GM23338 (cell line): ENCODE measurements around the gene MOSMO. TPM values are rescaled to one million over a fixed set of nuclear protein-coding genes. Genes with fewer than 3 reads are reported as not detected.

ENCODE experiments used
- ATAC-seq: fragments of 200-7000 bp; cut with Tn5 transposase; 3 replicates; pipeline ENCODE4 v1.9.1; 2020
- DNase-seq: peaks from one replicate; pipeline ENCODE4 v3.0.0-alpha.2; 2015; ENCODE audit warnings: low spot score
- H2AFZ ChIP-seq: fragments of 200-600 bp; sonication (generic); 2 replicates; pipeline ENCODE4 v1.8.0; 2016; ENCODE audit warnings: antibody characterized with exemption, mild to moderate bottlenecking, moderate library complexity
- H3F3A ChIP-seq: fragments of 200-600 bp; sonication (generic); replicated peaks from 2 replicates; pipeline ENCODE4 v1.8.0; 2017; ENCODE audit warnings: antibody characterized with exemption, mixed run types, low read depth
- H3K27ac ChIP-seq: fragments of 200-600 bp; sonication (generic); 2 replicates; pipeline ENCODE4 v1.6.1; 2016; ENCODE audit warnings: low read depth
- H3K27me3 ChIP-seq: fragments of 200-600 bp; sonication (generic); 2 replicates; pipeline ENCODE4 v1.8.0; 2016; ENCODE audit warnings: mild to moderate bottlenecking, mixed run types, moderate library complexity; ENCODE audit not compliant: insufficient read depth
- H3K36me3 ChIP-seq: fragments of 200-600 bp; sonication (generic); 2 replicates; pipeline ENCODE4 v1.8.0; 2016; ENCODE audit warnings: mild to moderate bottlenecking; ENCODE audit not compliant: insufficient read depth
- H3K4me1 ChIP-seq: fragments of 200-600 bp; sonication (generic); 2 replicates; pipeline ENCODE4 v1.8.0; 2016; ENCODE audit warnings: mild to moderate bottlenecking, moderate library complexity; ENCODE audit not compliant: insufficient read depth
- H3K4me2 ChIP-seq: fragments of 200-600 bp; sonication (generic); 2 replicates; pipeline ENCODE4 v1.7.1; 2017; ENCODE audit warnings: mixed run types
- H3K4me3 ChIP-seq: fragments of 200-600 bp; sonication (generic); 2 replicates; pipeline ENCODE4 v1.6.1; 2016; ENCODE audit warnings: mixed run types
- H3K79me2 ChIP-seq: fragments of 200-600 bp; sonication (generic); replicated peaks from 2 replicates; pipeline ENCODE4 v1.8.0; 2017; ENCODE audit warnings: mild to moderate bottlenecking; ENCODE audit not compliant: insufficient read depth
- H3K9me2 ChIP-seq: fragments of 200-600 bp; sonication (generic); 2 replicates; pipeline ENCODE4 v1.8.0; 2017; ENCODE audit not compliant: insufficient read depth
- H4K20me1 ChIP-seq: fragments of 200-600 bp; sonication (generic); replicated peaks from 2 replicates; pipeline ENCODE4 v1.8.0; 2017; ENCODE audit warnings: mild to moderate bottlenecking; ENCODE audit not compliant: insufficient read depth
- H3K27ac Mint-ChIP-seq: 2 replicates; pipeline ENCODE4 v1.8.0; 2020; ENCODE audit warnings: inconsistent platforms, mild to moderate bottlenecking, moderate library complexity, mixed read lengths
- H3K27me3 Mint-ChIP-seq: 3 replicates; pipeline ENCODE4 v1.8.0; 2022; ENCODE audit warnings: low read depth, mild to moderate bottlenecking, moderate library complexity, mixed read lengths, inconsistent platforms; ENCODE audit not compliant: insufficient read depth, poor library complexity
- H3K36me3 Mint-ChIP-seq: 3 replicates; pipeline ENCODE4 v1.8.0; 2021; ENCODE audit warnings: low read depth, mild to moderate bottlenecking, inconsistent platforms, moderate library complexity, mixed read lengths
- H3K4me1 Mint-ChIP-seq: 3 replicates; pipeline ENCODE4 v1.8.0; 2020; ENCODE audit warnings: mild to moderate bottlenecking, inconsistent platforms, mixed read lengths
- H3K4me3 Mint-ChIP-seq: 3 replicates; pipeline ENCODE4 v1.8.0; 2021; ENCODE audit warnings: moderate library complexity, mild to moderate bottlenecking, inconsistent platforms, mixed read lengths
- H3K9me3 Mint-ChIP-seq: 3 replicates; pipeline ENCODE4 v1.8.0; 2020; ENCODE audit warnings: moderate library complexity, mild to moderate bottlenecking, inconsistent platforms, mixed read lengths
- CTCF ChIP-seq, 2 experiments: fragments of 200-600 bp in 1 of 2; sonication (generic) in 1 of 2; conservative IDR thresholded peaks; 2 replicates each; pipeline versions ENCODE4 v1.5.1 to v1.6.1; 2016 to 2017; ENCODE audit warnings: antibody characterized with exemption in 2 of 2, low read depth in 2 of 2, mild to moderate bottlenecking in 2 of 2, moderate library complexity in 1 of 2
- ETS1 ChIP-seq: IDR thresholded peaks from 2 replicates; pipeline ENCODE4 v1.6.1; 2016; ENCODE audit warnings: antibody characterized with exemption
- EZH2phosphoT487 ChIP-seq: fragments of 200-600 bp; sonication (generic); IDR thresholded peaks from one replicate; pipeline ENCODE4 v1.8.1; 2018; ENCODE audit warnings: antibody characterized with exemption; ENCODE audit not compliant: unreplicated experiment
- NANOG ChIP-seq: IDR thresholded peaks from 2 replicates; pipeline ENCODE4 v1.6.1; 2016; ENCODE audit warnings: antibody characterized with exemption, borderline replicate concordance
- STAT1 ChIP-seq: IDR thresholded peaks from one replicate; pipeline ENCODE4 v1.6.1; 2016; ENCODE audit warnings: antibody characterized with exemption; ENCODE audit not compliant: unreplicated experiment
- ZNF331 ChIP-seq: fragments of 250-450 bp; sonication (Bioruptor Pico); IDR thresholded peaks from 2 replicates; pipeline ENCODE4 v1.5.0; 2020; ENCODE audit warnings: low read depth, mild to moderate bottlenecking, moderate library complexity
- ZNF462 ChIP-seq: fragments of 250-450 bp; sonication (Bioruptor Pico); IDR thresholded peaks from 2 replicates; pipeline ENCODE4 v1.5.0; 2020; ENCODE audit warnings: mild to moderate bottlenecking, moderate library complexity
- polyA plus RNA-seq: library from polyadenylated mRNA; unstranded; fragments of >200 nt; fragmentation: Nextera tagmentation; extraction: Ambion mirVana; gene quantifications from 2 replicates; pipeline ENCODE4 v1.2.1, GENCODE V29; 2016
- total RNA-seq: library from RNA; depleted of rRNA; stranded (reverse); fragments of >200 nt; shearing (Covaris generic); gene quantifications from 2 replicates; pipeline ENCODE4 v1.2.3, GENCODE V29; 2014
- TF ChIP-seq, protein P1 (sequence below): IDR thresholded peaks from one replicate; pipeline ENCODE4 v1.6.1; 2018; ENCODE audit warnings: antibody characterized with exemption; ENCODE audit not compliant: unreplicated experiment

The MOSMO gene
- total and polyA plus RNA-seq, 2 experiments from 2014 or later: 8.7 to 19.2 TPM

- no peaks in the 10 kb centered on the region for H3K27me3 ChIP-seq
- no peak overlapping the region for H3K4me2 ChIP-seq
- Mint-ChIP-seq H3K4me3 (no peak overlapping the region), H3K9me3 (no peaks in the 10 kb centered on the region; the same call in 2 of the 3 replicates), H3K27ac (no peak overlapping the region), H3K4me1 (no peaks in the 10 kb centered on the region), H3K27me3 (peaks cover 9% of the 10 kb centered on the region), H3K36me3 (no peaks in the 10 kb centered on the region; the same call in 2 of the 3 replicates)
- H3K9me2 ChIP-seq: no peaks in the 10 kb centered on the region
- no peak overlapping the region for H3K4me3 ChIP-seq
- peak; percentile 60 for DNase-seq
- TF ChIP-seq CTCF (conservative IDR thresholded peaks at IDR 0.05; ENCODE audit: low read depth in 2 of 2) (peak; percentile 27 to 45), STAT1 (no peak)
- TF ChIP-seq, protein P1, sequence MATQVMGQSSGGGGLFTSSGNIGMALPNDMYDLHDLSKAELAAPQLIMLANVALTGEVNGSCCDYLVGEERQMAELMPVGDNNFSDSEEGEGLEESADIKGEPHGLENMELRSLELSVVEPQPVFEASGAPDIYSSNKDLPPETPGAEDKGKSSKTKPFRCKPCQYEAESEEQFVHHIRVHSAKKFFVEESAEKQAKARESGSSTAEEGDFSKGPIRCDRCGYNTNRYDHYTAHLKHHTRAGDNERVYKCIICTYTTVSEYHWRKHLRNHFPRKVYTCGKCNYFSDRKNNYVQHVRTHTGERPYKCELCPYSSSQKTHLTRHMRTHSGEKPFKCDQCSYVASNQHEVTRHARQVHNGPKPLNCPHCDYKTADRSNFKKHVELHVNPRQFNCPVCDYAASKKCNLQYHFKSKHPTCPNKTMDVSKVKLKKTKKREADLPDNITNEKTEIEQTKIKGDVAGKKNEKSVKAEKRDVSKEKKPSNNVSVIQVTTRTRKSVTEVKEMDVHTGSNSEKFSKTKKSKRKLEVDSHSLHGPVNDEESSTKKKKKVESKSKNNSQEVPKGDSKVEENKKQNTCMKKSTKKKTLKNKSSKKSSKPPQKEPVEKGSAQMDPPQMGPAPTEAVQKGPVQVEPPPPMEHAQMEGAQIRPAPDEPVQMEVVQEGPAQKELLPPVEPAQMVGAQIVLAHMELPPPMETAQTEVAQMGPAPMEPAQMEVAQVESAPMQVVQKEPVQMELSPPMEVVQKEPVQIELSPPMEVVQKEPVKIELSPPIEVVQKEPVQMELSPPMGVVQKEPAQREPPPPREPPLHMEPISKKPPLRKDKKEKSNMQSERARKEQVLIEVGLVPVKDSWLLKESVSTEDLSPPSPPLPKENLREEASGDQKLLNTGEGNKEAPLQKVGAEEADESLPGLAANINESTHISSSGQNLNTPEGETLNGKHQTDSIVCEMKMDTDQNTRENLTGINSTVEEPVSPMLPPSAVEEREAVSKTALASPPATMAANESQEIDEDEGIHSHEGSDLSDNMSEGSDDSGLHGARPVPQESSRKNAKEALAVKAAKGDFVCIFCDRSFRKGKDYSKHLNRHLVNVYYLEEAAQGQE: peak; percentile 40
- no peak overlapping the region for H2AFZ ChIP-seq
- peak; percentile 78 for ATAC-seq
- no peaks in the 10 kb centered on the region for H3F3A ChIP-seq
- H3K27ac ChIP-seq: no peak overlapping the region
- no peaks in the 10 kb centered on the region for H3K79me2 ChIP-seq
- no peaks in the 10 kb centered on the region for H4K20me1 ChIP-seq
- no peaks in the 10 kb centered on the region for H3K36me3 ChIP-seq
- H3K4me1 ChIP-seq: no peaks in the 10 kb centered on the region
Observed at GRCh38 chr16:22120440-22120839, 112.5 kb downstream of the MOSMO start.

DNA sequence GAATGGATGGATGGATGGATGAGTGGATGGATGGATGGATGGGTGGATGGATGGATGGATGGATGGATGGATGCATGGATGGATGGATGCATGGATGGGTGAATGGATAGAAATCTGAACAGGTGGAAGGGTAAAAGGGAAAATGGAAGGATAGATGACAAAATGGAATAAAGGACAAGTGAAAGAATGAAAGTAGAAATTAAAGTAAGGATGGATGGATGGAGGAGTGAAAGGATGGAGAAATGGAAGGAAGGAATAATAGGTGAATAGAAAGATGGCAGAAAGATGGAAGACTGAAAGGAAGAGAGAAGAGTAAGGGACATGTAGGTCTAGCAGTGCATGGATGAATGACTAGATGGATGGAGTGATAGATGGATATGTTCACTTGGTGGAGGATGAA, 114.3 kb downstream of the MOSMO start:
- Mint-ChIP-seq H3K27ac (no peak overlapping the region), H3K36me3 (no peaks in the 10 kb centered on the region), H3K4me3 (no peak overlapping the region; the same call in 2 of the 3 replicates), H3K4me1 (no peaks in the 10 kb centered on the region), H3K9me3 (no peaks in the 10 kb centered on the region; the same call in 2 of the 3 replicates), H3K27me3 (peaks cover 11% of the 10 kb centered on the region)
- Histone ChIP-seq H3F3A (no peaks in the 10 kb centered on the region), H3K9me2 (no peaks in the 10 kb centered on the region), H3K79me2 (no peaks in the 10 kb centered on the region), H3K27me3 (no peaks in the 10 kb centered on the region), H3K36me3 (no peaks in the 10 kb centered on the region), H3K4me2 (no peak overlapping the region), H2AFZ (no peak overlapping the region), H3K27ac (no peak overlapping the region), H3K4me1 (no peaks in the 10 kb centered on the region), H4K20me1 (no peaks in the 10 kb centered on the region), H3K4me3 (no peak overlapping the region)
- DNase-seq (no peak), ATAC-seq (no peak)
- TF ChIP-seq ETS1 (no peak), NANOG (no peak), EZH2phosphoT487 (no peak), ZNF462 (no peak), STAT1 (no peak), ZNF331 (CRISPR knock-in tag) (no peak)
